Renal cortex interstitium (tissue), 15 donors: ENCODE data around the gene ALG3. TPM values are rescaled to one million over a fixed set of nuclear protein-coding genes. Genes with fewer than 3 reads are reported as not detected.

Source experiments
- DNase-seq, 11 donors: peaks; one replicate each; pipeline ENCODE4 v3.0.0-alpha.2; 2013; ENCODE audit warnings: low read depth in 9 of 11, low spot score in 4 of 11; ENCODE audit errors: extremely low read depth in 1 of 11
- long read RNA-seq, 16 experiments: transcript quantifications; one replicate each; lab custom pipeline, GENCODE V29; 2026
- polyA plus RNA-seq, 3 donors: library from polyadenylated mRNA; unstranded; fragments of 120-200 nt; gene quantifications; one replicate each; pipeline ENCODE4 v1.2.1, GENCODE V29; 2013; ENCODE audit not compliant: insufficient read length in 3 of 3

ALG3 gene
- 10 to 100 TPM; 29.2 to 38.1 (median 35.1) TPM for polyA plus RNA-seq
- long read RNA-seq, donor 1, transcript ALG3-201 (9 exons, 1,528 nt), result major isoform, 7 of 17 reads
- long read RNA-seq, donor 1, partial matches to known transcripts, result 0 of 17 reads
- long read RNA-seq, donor 1, other reads (novel, unspliced or antisense), result 6 of 17 reads
- long read RNA-seq, donor 2, partial matches to known transcripts, result 0 of 6 reads
- long read RNA-seq, donor 2, other reads (novel, unspliced or antisense), result 0 of 6 reads
- long read RNA-seq, donor 3, transcript ALG3-201 (9 exons, 1,528 nt), result major isoform, 15 of 23 reads
- long read RNA-seq, donor 3, partial matches to known transcripts, result 6 of 23 reads
- long read RNA-seq, donor 3, other reads (novel, unspliced or antisense), result 0 of 23 reads
- long read RNA-seq, donor 4, transcript ALG3-201 (9 exons, 1,528 nt), result major isoform, 10 of 16 reads
- long read RNA-seq, donor 4, partial matches to known transcripts, result 5 of 16 reads
- long read RNA-seq, donor 4, other reads (novel, unspliced or antisense), result 0 of 16 reads
- long read RNA-seq, donor 5, result 0 reads
- long read RNA-seq, donor 6, transcript ALG3-201 (9 exons, 1,528 nt), result major isoform, 6 of 132 reads
- long read RNA-seq, donor 6, partial matches to known transcripts, result 104 of 132 reads
- long read RNA-seq, donor 6, other reads (novel, unspliced or antisense), result 19 of 132 reads
- long read RNA-seq, donor 7, transcript ALG3-201 (9 exons, 1,528 nt), result major isoform, 9 of 175 reads
- long read RNA-seq, donor 7, partial matches to known transcripts, result 134 of 175 reads
- long read RNA-seq, donor 7, other reads (novel, unspliced or antisense), result 30 of 175 reads
- long read RNA-seq, donor 8, transcript ALG3-201 (9 exons, 1,528 nt), result major isoform, 14 of 42 reads
- long read RNA-seq, donor 8, partial matches to known transcripts, result 15 of 42 reads
- long read RNA-seq, donor 8, other reads (novel, unspliced or antisense), result 7 of 42 reads
- long read RNA-seq, donor 9, transcript ALG3-201 (9 exons, 1,528 nt), result major isoform, 8 of 21 reads
- long read RNA-seq, donor 9, partial matches to known transcripts, result 5 of 21 reads
- long read RNA-seq, donor 9, other reads (novel, unspliced or antisense), result 5 of 21 reads
- long read RNA-seq, donor 10, partial matches to known transcripts, result 7 of 11 reads
- long read RNA-seq, donor 10, other reads (novel, unspliced or antisense), result 0 of 11 reads
- long read RNA-seq, donor 11, transcript ALG3-201 (9 exons, 1,528 nt), result major isoform, 8 of 8 reads
- long read RNA-seq, donor 11, partial matches to known transcripts, result 0 of 8 reads
- long read RNA-seq, donor 11, other reads (novel, unspliced or antisense), result 0 of 8 reads
- long read RNA-seq, donor 12, transcript ALG3-201 (9 exons, 1,528 nt), result major isoform, 5 of 6 reads
- long read RNA-seq, donor 12, partial matches to known transcripts, result 0 of 6 reads
- long read RNA-seq, donor 12, other reads (novel, unspliced or antisense), result 0 of 6 reads
- long read RNA-seq, donor 13, result 0 reads
- long read RNA-seq, donor 14, transcript ALG3-201 (9 exons, 1,528 nt), result major isoform, 7 of 8 reads
- long read RNA-seq, donor 14, partial matches to known transcripts, result 0 of 8 reads
- long read RNA-seq, donor 14, other reads (novel, unspliced or antisense), result 0 of 8 reads
- long read RNA-seq, donor 15, transcript ALG3-201 (9 exons, 1,528 nt), result major isoform, 5 of 6 reads
- long read RNA-seq, donor 15, partial matches to known transcripts, result 0 of 6 reads
- long read RNA-seq, donor 15, other reads (novel, unspliced or antisense), result 0 of 6 reads
- long read RNA-seq, donor 16, transcript ALG3-201 (9 exons, 1,528 nt), result major isoform, 17 of 48 reads
- long read RNA-seq, donor 16, partial matches to known transcripts, result 15 of 48 reads
- long read RNA-seq, donor 16, other reads (novel, unspliced or antisense), result 8 of 48 reads

GRCh38 chr3:184248454-184249411 is at the start of gene ALG3:
Gene ALG3 (minus strand): TSS chr3:184248962. CDS start chr3:184248940, 22 bp downstream.
- DNase-seq, result peak; percentile 67 to 85 (median 79)

GRCh38 chr3:184296616-184297015 is 47.9 kb upstream of the ALG3 start:
- no peak for DNase-seq

GRCh38 chr3:184295771-184296170 is 47.0 kb upstream of the ALG3 start:
- DNase-seq, result no peak

GRCh38 chr3:184291738-184292445 is 43.1 kb upstream of the ALG3 start:
- no peak for DNase-seq

- DNase-seq, result no peak
Observed at GRCh38 chr3:184291044-184291737, 42.4 kb upstream of the ALG3 start.

GRCh38 chr3:184290331-184290730 is 41.6 kb upstream of the ALG3 start:
- no peak for DNase-seq

- no peak for DNase-seq
Observed at GRCh38 chr3:184289426-184289938, 40.7 kb upstream of the ALG3 start.

- peak in 4 of 11 donors; percentile 52 to 60 (median 58) for DNase-seq
Observed at GRCh38 chr3:184284696-184285095, 35.9 kb upstream of the ALG3 start.

- DNase-seq, result no peak
Observed at GRCh38 chr3:184283681-184284080, 34.9 kb upstream of the ALG3 start.

- DNase-seq, result no peak
Observed at GRCh38 chr3:184282941-184283340, 34.2 kb upstream of the ALG3 start.

- no peak for DNase-seq
Observed at GRCh38 chr3:184277366-184277765, 28.6 kb upstream of the ALG3 start.

GRCh38 chr3:184275961-184276910 is 27.5 kb upstream of the ALG3 start, which contains the start of gene ECE2:
Gene ECE2 (plus strand): TSS chr3:184276022. CDS start chr3:184276154, 132 bp downstream.
- no peak for DNase-seq

GRCh38 chr3:184275381-184275701 is 26.6 kb upstream of the ALG3 start:
- DNase-seq, result no peak

GRCh38 chr3:184272269-184272668 is 23.5 kb upstream of the ALG3 start:
- DNase-seq, result no peak
